HepG2 (cell line): ENCODE data around the gene TIPRL. TPM values are rescaled to one million over a fixed set of nuclear protein-coding genes. Genes with fewer than 3 reads are reported as not detected.

ENCODE experiments used
- ASH2L ChIP-seq: fragments of 300-600, 200-600 bp; sonication (generic); IDR thresholded peaks from 2 replicates; pipeline ENCODE4 v1.7.0; 2017; ENCODE audit warnings: low read depth, mild to moderate bottlenecking, moderate library complexity, mixed read lengths, low read length; ENCODE audit not compliant: insufficient read length
- ATAD3A ChIP-seq: sonication (generic); formaldehyde crosslinking; IDR thresholded peaks from 2 replicates; pipeline ENCODE4 v1.4.0; 2020; ENCODE audit warnings: missing genetic modification reagents
- BRCA1 ChIP-seq: sonication (generic); formaldehyde crosslinking; IDR thresholded peaks from 2 replicates; pipeline ENCODE4 v1.4.0; 2020; ENCODE audit warnings: missing genetic modification reagents
- ELF3 ChIP-seq: IDR thresholded peaks from 2 replicates; pipeline ENCODE4 v1.6.1; 2016; ENCODE audit warnings: missing genetic modification reagents, missing compliant biosample characterization
- HDAC2 ChIP-seq: sonication (generic); formaldehyde crosslinking; IDR thresholded peaks from 2 replicates; pipeline ENCODE4 v1.4.0; 2020; ENCODE audit warnings: missing genetic modification reagents
- HNRNPK ChIP-seq: fragments of 200-400 bp; formaldehyde crosslinking; IDR thresholded peaks from 2 replicates; pipeline ENCODE4 v1.6.1; 2018; ENCODE audit warnings: low read length, low read depth, moderate library complexity, mild to moderate bottlenecking; ENCODE audit not compliant: poor library complexity, severe bottlenecking
- KAT7 ChIP-seq: IDR thresholded peaks from 2 replicates; pipeline ENCODE4 v1.6.1; 2018; ENCODE audit warnings: borderline replicate concordance, missing compliant biosample characterization
- KAT8 ChIP-seq: IDR thresholded peaks from 2 replicates; pipeline ENCODE4 v1.6.1; 2016; ENCODE audit warnings: missing genetic modification reagents, missing compliant biosample characterization
- MIXL1 ChIP-seq: IDR thresholded peaks from 2 replicates; pipeline ENCODE4 v1.6.1; 2016
- POLR2AphosphoS2 ChIP-seq: IDR thresholded peaks from 2 replicates; pipeline ENCODE4 v1.6.1; 2011; ENCODE audit warnings: low read depth, low read length, improper control_type of control experiment
- RAD21 ChIP-seq: fragments of 450-650 bp; formaldehyde crosslinking; IDR thresholded peaks from 2 replicates; pipeline ENCODE4 v1.5.0; 2020; ENCODE audit warnings: mild to moderate bottlenecking
- TSC22D2 ChIP-seq: sonication (generic); formaldehyde crosslinking; IDR thresholded peaks from 2 replicates; pipeline ENCODE4 v1.5.1; 2020; ENCODE audit warnings: missing genetic modification reagents, mild to moderate bottlenecking, borderline replicate concordance
- U2AF1 ChIP-seq: fragments of 200-400 bp; formaldehyde crosslinking; optimal IDR thresholded peaks from 2 replicates; pipeline ENCODE3; 2017; ENCODE audit warnings: mild to moderate bottlenecking, low read depth, low read length
- ZEB1 ChIP-seq: IDR thresholded peaks from 2 replicates; pipeline ENCODE4 v1.6.1; 2012; ENCODE audit warnings: mild to moderate bottlenecking, low read depth, inconsistent platforms; ENCODE audit not compliant: insufficient replicate concordance
- ZNF331 ChIP-seq: sonication (generic); formaldehyde crosslinking; IDR thresholded peaks from 2 replicates; pipeline ENCODE4 v1.4.0; 2020; ENCODE audit warnings: missing genetic modification reagents
- ZNF496 ChIP-seq: sonication (generic); formaldehyde crosslinking; IDR thresholded peaks from 2 replicates; pipeline ENCODE4 v1.8.1; 2023; ENCODE audit warnings: mild to moderate bottlenecking, moderate library complexity, missing genetic modification reagents; ENCODE audit not compliant: insufficient replicate concordance
- ZNF562 ChIP-seq: sonication (generic); formaldehyde crosslinking; IDR thresholded peaks from 2 replicates; pipeline ENCODE4 v1.8.0; 2022; ENCODE audit warnings: missing genetic modification reagents, borderline replicate concordance
- ZNF563 ChIP-seq: sonication (generic); formaldehyde crosslinking; IDR thresholded peaks from 2 replicates; pipeline ENCODE4 v1.8.0; 2022; ENCODE audit warnings: mild to moderate bottlenecking, moderate library complexity, missing genetic modification reagents
- ZNF572 ChIP-seq: sonication (generic); formaldehyde crosslinking; IDR thresholded peaks from 2 replicates; pipeline ENCODE4 v1.5.1; 2020; ENCODE audit warnings: mild to moderate bottlenecking, missing genetic modification reagents
- ZNF589 ChIP-seq: sonication (generic); formaldehyde crosslinking; conservative IDR thresholded peaks from 2 replicates; pipeline ENCODE4 v1.8.0; 2022; ENCODE audit warnings: mild to moderate bottlenecking, moderate library complexity, missing genetic modification reagents
- ZNF790 ChIP-seq: sonication (generic); formaldehyde crosslinking; IDR thresholded peaks from 2 replicates; pipeline ENCODE4 v1.8.0; 2022; ENCODE audit warnings: missing genetic modification reagents, mild to moderate bottlenecking, borderline replicate concordance
- polyA plus RNA-seq, 8 experiments: library from polyadenylated mRNA; depleted of rRNA in 3 of 8; stranded (reverse) in 7 of 8; unstranded in 1 of 8; fragments of >200 nt; fragmentation: Illumina TruSeq in 4 of 8; extraction: Trizol in 4 of 8; gene quantifications; 2 replicates each; pipeline versions ENCODE4 v1.2.1 to v1.2.3, GENCODE V29; 2011 to 2016; ENCODE audit warnings: low read depth in 4 of 8, missing spikeins in 1 of 8, mixed read lengths in 1 of 8; ENCODE audit not compliant: insufficient read depth in 1 of 8
- total RNA-seq, 5 experiments: library from RNA; depleted of rRNA; stranded (reverse); fragments of >200 nt; fragmentation: Illumina TruSeq; extraction: Trizol; gene quantifications; 2 replicates each; pipeline ENCODE4 v1.2.3, GENCODE V29; 2016; ENCODE audit warnings: low read depth in 1 of 5
- TF ChIP-seq, protein P1 (sequence below): sonication (generic); formaldehyde crosslinking; IDR thresholded peaks from 2 replicates; pipeline ENCODE4 v1.5.0; 2020; ENCODE audit warnings: mild to moderate bottlenecking, low read depth, missing genetic modification reagents, borderline replicate concordance
- TF ChIP-seq, protein P2 (sequence below): sonication (generic); formaldehyde crosslinking; IDR thresholded peaks from 2 replicates; pipeline ENCODE4 v1.4.0; 2020; ENCODE audit warnings: missing genetic modification reagents, borderline replicate concordance
- TF ChIP-seq, protein P3 (sequence below): sonication (generic); formaldehyde crosslinking; IDR thresholded peaks from 2 replicates; pipeline ENCODE4 v1.9.0; 2021; ENCODE audit warnings: missing genetic modification reagents, borderline replicate concordance
- TF ChIP-seq, protein P4 (sequence below): IDR thresholded peaks from 2 replicates; pipeline ENCODE4 v1.6.1; 2016; ENCODE audit warnings: control low read depth

The TIPRL gene
- total and polyA plus RNA-seq, 2 of the 13 experiments (the other 11 are each of a cell fraction or from before 2014, with no cell fraction given) = 10.1 to 22.8 TPM

DNA sequence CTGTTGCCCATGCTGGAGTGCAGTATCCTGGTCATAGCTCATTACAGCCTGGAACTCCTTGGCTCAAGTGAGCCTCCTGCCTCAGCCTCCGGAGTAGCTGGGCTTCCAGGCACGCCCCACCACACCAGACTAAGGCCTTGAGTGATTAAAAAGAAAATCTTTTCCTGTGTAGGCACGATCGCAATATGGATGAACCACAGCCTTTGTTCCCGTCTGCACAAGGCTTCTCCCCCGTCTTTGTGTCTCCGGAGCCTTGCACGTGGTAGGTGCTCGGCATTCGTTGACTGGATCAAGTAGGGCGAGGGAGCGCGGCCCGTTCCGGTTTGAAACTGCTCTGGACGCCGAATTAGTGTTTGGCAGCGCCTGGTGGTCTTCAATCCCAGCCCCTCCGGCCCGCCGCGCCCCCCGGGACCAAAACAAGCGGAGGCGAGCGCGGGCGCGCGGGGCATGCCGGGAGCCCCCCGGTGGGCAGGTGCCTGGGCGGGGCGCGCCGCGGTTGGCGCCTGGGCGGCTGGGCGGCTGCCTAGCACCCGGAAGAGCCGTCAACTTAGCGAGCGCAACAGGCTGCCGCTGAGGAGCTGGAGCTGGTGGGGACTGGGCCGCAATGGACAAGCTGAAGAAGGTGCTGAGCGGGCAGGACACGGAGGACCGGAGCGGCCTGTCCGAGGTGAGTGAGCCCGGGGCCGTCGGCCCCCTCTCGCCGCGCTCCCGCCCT lies 46.9 kb downstream of the TIPRL start, which contains the start of gene SFT2D2 (continued):
- TF ChIP-seq HNRNPK (peak; percentile 30), U2AF1 (peak; percentile 35), ATAD3A (CRISPR knock-in tag) (no peak), RAD21 (CRISPR knock-in tag) (peak; percentile 36; the same call in 1 of the 2 replicates), BRCA1 (CRISPR knock-in tag) (no peak), KAT8 (CRISPR knock-in tag) (peak; percentile 80), KAT7 (peak; percentile 83), POLR2AphosphoS2 (no peak), ZNF572 (CRISPR knock-in tag) (no peak), ZEB1 (no peak), ZNF331 (CRISPR knock-in tag) (peak; percentile 45; the same call in 1 of the 2 replicates), ELF3 (CRISPR knock-in tag) (peak; percentile 85), HDAC2 (CRISPR knock-in tag) (no peak), TSC22D2 (CRISPR knock-in tag) (peak; percentile 43; the same call in 1 of the 2 replicates), ZNF496 (CRISPR knock-in tag) (no peak), ZNF562 (CRISPR knock-in tag) (peak; percentile 81; the same call in 1 of the 2 replicates), ZNF790 (peak; percentile 87; the same call in 1 of the 2 replicates), ZNF563 (CRISPR knock-in tag) (peak; percentile 98), MIXL1 (no peak; the same call in 1 of the 2 replicates), ZNF589 (CRISPR knock-in tag) (peak; percentile 58; the same call in 1 of the 2 replicates), ASH2L (peak; percentile 91)
- TF ChIP-seq, protein P1, sequence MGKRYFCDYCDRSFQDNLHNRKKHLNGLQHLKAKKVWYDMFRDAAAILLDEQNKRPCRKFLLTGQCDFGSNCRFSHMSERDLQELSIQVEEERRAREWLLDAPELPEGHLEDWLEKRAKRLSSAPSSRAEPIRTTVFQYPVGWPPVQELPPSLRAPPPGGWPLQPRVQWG (CRISPR knock-in tag) = no peak
- TF ChIP-seq, protein P2, sequence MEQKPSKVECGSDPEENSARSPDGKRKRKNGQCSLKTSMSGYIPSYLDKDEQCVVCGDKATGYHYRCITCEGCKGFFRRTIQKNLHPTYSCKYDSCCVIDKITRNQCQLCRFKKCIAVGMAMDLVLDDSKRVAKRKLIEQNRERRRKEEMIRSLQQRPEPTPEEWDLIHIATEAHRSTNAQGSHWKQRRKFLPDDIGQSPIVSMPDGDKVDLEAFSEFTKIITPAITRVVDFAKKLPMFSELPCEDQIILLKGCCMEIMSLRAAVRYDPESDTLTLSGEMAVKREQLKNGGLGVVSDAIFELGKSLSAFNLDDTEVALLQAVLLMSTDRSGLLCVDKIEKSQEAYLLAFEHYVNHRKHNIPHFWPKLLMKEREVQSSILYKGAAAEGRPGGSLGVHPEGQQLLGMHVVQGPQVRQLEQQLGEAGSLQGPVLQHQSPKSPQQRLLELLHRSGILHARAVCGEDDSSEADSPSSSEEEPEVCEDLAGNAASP (CRISPR knock-in tag) = no peak
- TF ChIP-seq, protein P3, sequence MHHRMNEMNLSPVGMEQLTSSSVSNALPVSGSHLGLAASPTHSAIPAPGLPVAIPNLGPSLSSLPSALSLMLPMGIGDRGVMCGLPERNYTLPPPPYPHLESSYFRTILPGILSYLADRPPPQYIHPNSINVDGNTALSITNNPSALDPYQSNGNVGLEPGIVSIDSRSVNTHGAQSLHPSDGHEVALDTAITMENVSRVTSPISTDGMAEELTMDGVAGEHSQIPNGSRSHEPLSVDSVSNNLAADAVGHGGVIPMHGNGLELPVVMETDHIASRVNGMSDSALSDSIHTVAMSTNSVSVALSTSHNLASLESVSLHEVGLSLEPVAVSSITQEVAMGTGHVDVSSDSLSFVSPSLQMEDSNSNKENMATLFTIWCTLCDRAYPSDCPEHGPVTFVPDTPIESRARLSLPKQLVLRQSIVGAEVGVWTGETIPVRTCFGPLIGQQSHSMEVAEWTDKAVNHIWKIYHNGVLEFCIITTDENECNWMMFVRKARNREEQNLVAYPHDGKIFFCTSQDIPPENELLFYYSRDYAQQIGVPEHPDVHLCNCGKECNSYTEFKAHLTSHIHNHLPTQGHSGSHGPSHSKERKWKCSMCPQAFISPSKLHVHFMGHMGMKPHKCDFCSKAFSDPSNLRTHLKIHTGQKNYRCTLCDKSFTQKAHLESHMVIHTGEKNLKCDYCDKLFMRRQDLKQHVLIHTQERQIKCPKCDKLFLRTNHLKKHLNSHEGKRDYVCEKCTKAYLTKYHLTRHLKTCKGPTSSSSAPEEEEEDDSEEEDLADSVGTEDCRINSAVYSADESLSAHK (CRISPR knock-in tag) = no peak
- TF ChIP-seq, protein P4, sequence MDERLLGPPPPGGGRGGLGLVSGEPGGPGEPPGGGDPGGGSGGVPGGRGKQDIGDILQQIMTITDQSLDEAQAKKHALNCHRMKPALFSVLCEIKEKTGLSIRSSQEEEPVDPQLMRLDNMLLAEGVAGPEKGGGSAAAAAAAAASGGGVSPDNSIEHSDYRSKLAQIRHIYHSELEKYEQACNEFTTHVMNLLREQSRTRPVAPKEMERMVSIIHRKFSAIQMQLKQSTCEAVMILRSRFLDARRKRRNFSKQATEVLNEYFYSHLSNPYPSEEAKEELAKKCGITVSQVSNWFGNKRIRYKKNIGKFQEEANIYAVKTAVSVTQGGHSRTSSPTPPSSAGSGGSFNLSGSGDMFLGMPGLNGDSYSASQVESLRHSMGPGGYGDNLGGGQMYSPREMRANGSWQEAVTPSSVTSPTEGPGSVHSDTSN (CRISPR knock-in tag) = no peak
